Superior temporal gyrus (tissue), 1 donor: ENCODE results near the gene MEI1.

Experiments
- DNase-seq: peaks from one replicate; pipeline ENCODE4 v3.0.0-alpha.2; 2016; ENCODE audit errors: extremely low spot score

MEI1 gene

GRCh38 chr22:41742918-41743317, 43.6 kb downstream of the MEI1 start:
- DNase-seq: no peak

GRCh38 chr22:41745968-41746367, 46.7 kb downstream of the MEI1 start:
- DNase-seq: no peak

- peak; percentile 84 for DNase-seq
Observed at GRCh38 chr22:41746567-41747400, 47.5 kb downstream of the MEI1 start.

GRCh38 chr22:41752011-41752970, 53.0 kb downstream of the MEI1 start:
- no peak for DNase-seq

- DNase-seq: no peak
Observed at GRCh38 chr22:41753984-41754383, 54.7 kb downstream of the MEI1 start.

- no peak for DNase-seq
Observed at GRCh38 chr22:41757502-41757901, 58.2 kb downstream of the MEI1 start.

- DNase-seq: no peak
Observed at GRCh38 chr22:41758231-41758630, 58.9 kb downstream of the MEI1 start.

GRCh38 chr22:41762980-41763779, 63.9 kb downstream of the MEI1 start:
- no peak for DNase-seq

- DNase-seq: no peak
Observed at GRCh38 chr22:41766476-41766875, 67.2 kb downstream of the MEI1 start.

- DNase-seq: no peak
Observed at GRCh38 chr22:41768430-41768829, 69.1 kb downstream of the MEI1 start.

- no peak for DNase-seq
Observed at GRCh38 chr22:41770715-41771468, 71.6 kb downstream of the MEI1 start.

GRCh38 chr22:41772198-41772597, 72.9 kb downstream of the MEI1 start:
- DNase-seq: no peak

- no peak for DNase-seq
Observed at GRCh38 chr22:41772645-41773044, 73.3 kb downstream of the MEI1 start.

- DNase-seq: no peak
Observed at GRCh38 chr22:41775338-41775737, 76.0 kb downstream of the MEI1 start.

- DNase-seq: no peak
Observed at GRCh38 chr22:41775976-41776375, 76.7 kb downstream of the MEI1 start.

GRCh38 chr22:41776381-41776780, 77.1 kb downstream of the MEI1 start:
- DNase-seq: no peak

- no peak for DNase-seq
Observed at GRCh38 chr22:41777749-41778425, 78.6 kb downstream of the MEI1 start.

GRCh38 chr22:41779929-41780505, 80.7 kb downstream of the MEI1 start:
- DNase-seq: no peak

- no peak for DNase-seq
Observed at GRCh38 chr22:41780746-41781505, 81.6 kb downstream of the MEI1 start.
